IgD-negative memory B cell (primary cell): ENCODE data around the gene SERPINB13. TPM values are rescaled to one million over a fixed set of nuclear protein-coding genes. Genes with fewer than 3 reads are reported as not detected.

Source experiments
- H3K27ac Mint-ChIP-seq, 3 donors: one replicate each; pipeline ENCODE4 v1.8.0; 2020 to 2022; ENCODE audit warnings: mild to moderate bottlenecking in 3 of 3, mixed read lengths in 3 of 3, moderate library complexity in 1 of 3
- H3K27me3 Mint-ChIP-seq: one replicate; pipeline ENCODE4 v1.8.0; 2021; ENCODE audit warnings: mixed read lengths
- H3K36me3 Mint-ChIP-seq: one replicate; pipeline ENCODE4 v1.8.0; 2020; ENCODE audit warnings: mild to moderate bottlenecking, mixed read lengths
- H3K4me1 Mint-ChIP-seq, 3 donors: one replicate each; pipeline ENCODE4 v1.8.0; 2020 to 2022; ENCODE audit warnings: mixed read lengths in 3 of 3, mild to moderate bottlenecking in 1 of 3
- H3K4me3 Mint-ChIP-seq, 4 donors: one replicate each; pipeline ENCODE4 v1.8.0; 2020 to 2022; ENCODE audit warnings: mild to moderate bottlenecking in 4 of 4, mixed read lengths in 4 of 4, moderate library complexity in 3 of 4
- H3K9me3 Mint-ChIP-seq, 3 donors: one replicate each; pipeline ENCODE4 v1.8.0; 2020 to 2021; ENCODE audit warnings: mixed read lengths in 3 of 3, mild to moderate bottlenecking in 1 of 3
- polyA plus RNA-seq: library from polyadenylated mRNA; unstranded; fragments of 300-500 nt; fragmentation: Illumina TruSeq; gene quantifications from one replicate; pipeline ENCODE4 v1.2.3, GENCODE V29; 2021

The SERPINB13 gene
- polyA plus RNA-seq, 1 donor from 2014 or later: not detected

DNA sequence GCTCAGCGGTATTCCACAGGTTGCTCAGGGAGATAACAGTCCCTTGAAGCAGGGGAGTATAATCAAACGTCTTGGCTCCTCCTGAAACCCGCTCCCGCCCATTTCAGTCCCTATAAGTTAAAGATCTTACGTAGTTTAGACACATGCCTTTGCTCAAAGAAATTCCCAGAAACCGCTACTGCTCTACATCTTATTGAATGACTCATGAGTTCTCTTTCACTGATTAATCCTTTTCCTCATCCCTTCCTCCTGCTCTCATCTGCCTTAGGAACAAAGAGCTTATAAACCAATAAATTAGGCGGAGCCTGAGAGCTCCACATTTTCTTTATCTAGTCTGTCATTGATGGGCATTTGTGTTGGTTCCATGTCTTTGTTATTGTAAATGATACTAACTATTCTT lies 61.1 kb downstream of the SERPINB13 start:
- Mint-ChIP-seq H3K4me1 (no peaks in the 10 kb centered on the region), H3K27ac (no peak overlapping the region), H3K9me3 (peaks cover 0 to 2% (median 0%) of the 10 kb centered on the region in 3 donors), H3K4me3 (no peak overlapping the region), H3K27me3 (peaks cover 9% of the 10 kb centered on the region), H3K36me3 (no peaks in the 10 kb centered on the region)

Other genes starting within 250 kb of the SERPINB13 start
- 40.2 TPM for gene KDSR, start 220.1 kb upstream of the SERPINB13 start, polyA plus RNA-seq
- gene VPS4B, start 164.9 kb upstream of the SERPINB13 start, polyA plus RNA-seq: 66.0 TPM
- not detected for gene SERPINB5, start 110.4 kb upstream of the SERPINB13 start, polyA plus RNA-seq
- not detected for gene SERPINB12, start 45.0 kb upstream of the SERPINB13 start, polyA plus RNA-seq
- gene SERPINB4, start 56.9 kb downstream of the SERPINB13 start, polyA plus RNA-seq: not detected
- gene SERPINB3, start 74.5 kb downstream of the SERPINB13 start, polyA plus RNA-seq: not detected
- not detected for gene SERPINB11, start 115.6 kb downstream of the SERPINB13 start, polyA plus RNA-seq
- not detected for gene SERPINB7, start 188.1 kb downstream of the SERPINB13 start, polyA plus RNA-seq